Lung (tissue), 12 donors: ENCODE measurements around the gene CDK14. TPM values are rescaled to one million over a fixed set of nuclear protein-coding genes. Genes with fewer than 3 reads are reported as not detected.

Experiments used
- ATAC-seq: fragments of 200-7000 bp; cut with Tn5 transposase; one replicate; pipeline ENCODE4 v1.9.1; 2020; ENCODE audit warnings: moderate number of reproducible peaks; ENCODE audit not compliant: insufficient read depth, low FRiP score
- DNase-seq, 3 donors: peaks; one replicate each; pipeline ENCODE4 v3.0.0-alpha.2; 2013 to 2017
- H3K27ac ChIP-seq, 2 donors: one replicate each; pipeline ENCODE4 v1.5.1; 2013; ENCODE audit warnings: mild to moderate bottlenecking in 2 of 2, moderate library complexity in 2 of 2, control low read depth in 1 of 2, inconsistent platforms in 1 of 2, low read depth in 1 of 2, low read length in 1 of 2
- H3K27me3 ChIP-seq, 3 donors: one replicate each; pipeline ENCODE4 v1.5.1; 2013; ENCODE audit warnings: low read length in 2 of 3; ENCODE audit not compliant: control insufficient read depth in 3 of 3, insufficient read depth in 3 of 3
- H3K36me3 ChIP-seq, 4 donors: one replicate each; pipeline ENCODE4 v1.5.1; 2013; ENCODE audit warnings: low read length in 4 of 4, mild to moderate bottlenecking in 1 of 4, moderate library complexity in 1 of 4; ENCODE audit not compliant: control insufficient read depth in 4 of 4, insufficient read depth in 4 of 4
- H3K4me1 ChIP-seq, 5 donors: one replicate each; pipeline ENCODE4 v1.5.1; 2013; ENCODE audit warnings: low read length in 5 of 5, mild to moderate bottlenecking in 2 of 5, moderate library complexity in 1 of 5; ENCODE audit not compliant: control insufficient read depth in 5 of 5, insufficient read depth in 5 of 5
- H3K4me3 ChIP-seq: one replicate; pipeline ENCODE4 v1.5.1; 2013; ENCODE audit warnings: mild to moderate bottlenecking, control low read depth, moderate library complexity
- H3K9ac ChIP-seq, 2 donors: one replicate each; pipeline ENCODE4 v1.5.1; 2013; ENCODE audit warnings: low read length in 2 of 2, control low read depth in 1 of 2; ENCODE audit not compliant: insufficient read depth in 1 of 2
- H3K9me3 ChIP-seq, 4 donors: one replicate each; pipeline ENCODE4 v1.5.1; 2013; ENCODE audit warnings: low read length in 3 of 4, mild to moderate bottlenecking in 1 of 4, moderate library complexity in 1 of 4; ENCODE audit not compliant: control insufficient read depth in 4 of 4, insufficient read depth in 3 of 4
- WGBS, 2 donors: extraction: QIAGEN DNeasy Blood & Tissue Kit; methylation state at CpG; one replicate each; pipeline ENCODE4 v1.1.7; 2013; 5-methylcytosine and 5-hydroxymethylcytosine counted together
- polyA plus RNA-seq, 2 donors: library from polyadenylated mRNA; stranded (reverse); fragments of 200-250 nt; gene quantifications; one replicate each; pipeline ENCODE4 v1.2.1, GENCODE V29; 2013
- total RNA-seq, 2 donors: library from RNA; depleted of rRNA in 1 of 2; stranded (reverse); fragments of >200 nt in 1 of 2; gene quantifications; one replicate each; pipeline ENCODE4 v1.2.1, GENCODE V29; 2014 to 2021
- TF ChIP-seq, protein P1 (sequence below): IDR thresholded peaks from 2 replicates; pipeline ENCODE4 v1.5.1; 2012; ENCODE audit warnings: mild to moderate bottlenecking; ENCODE audit errors: control extremely low read depth, extremely low read depth
- donor health status: control.
- donor health status: control.
- donor health status: Bipolar disorder and iron deficiency.
- donor health status: healthy.
- donor health status: DM: yes; HTN: yes; CAD: no.

Gene CDK14
- total and polyA plus RNA-seq, 4 donors = 4.3 to 117 (median 18.9) TPM

DNA sequence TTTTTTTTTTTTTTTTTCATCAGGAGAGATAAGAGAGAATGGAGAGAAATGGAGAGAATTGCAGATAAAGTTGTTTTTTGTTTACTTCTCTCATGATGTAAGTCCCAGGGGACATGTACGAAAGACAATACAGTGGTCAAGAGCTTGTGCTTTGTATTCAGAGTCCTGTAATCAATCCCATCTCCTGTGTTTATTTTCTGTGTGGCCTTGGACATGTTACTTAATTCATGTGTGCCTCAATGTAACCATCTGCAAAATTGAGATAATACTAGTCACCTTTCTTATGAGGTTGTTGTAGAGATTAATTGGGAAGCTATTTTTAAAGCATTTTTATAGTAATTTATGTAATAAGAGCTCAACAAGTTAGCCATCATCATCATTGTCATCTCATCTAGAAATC lies 117.5 kb downstream of the CDK14 start:
- DNase-seq (no peak), ATAC-seq (no peak)
- Histone ChIP-seq H3K27ac (no peak overlapping the region), H3K4me1 (peaks cover 0 to 20% (median 4%) of the 10 kb centered on the region in 5 donors), H3K4me3 (no peak overlapping the region), H3K27me3 (no peaks in the 10 kb centered on the region), H3K36me3 (no peaks in the 10 kb centered on the region), H3K9me3 (no peaks in the 10 kb centered on the region), H3K9ac (no peak overlapping the region)
- 77 to 80% methylated on average over 1 of the region's 1 CpG for WGBS, 2 donors
- TF ChIP-seq, protein P1, sequence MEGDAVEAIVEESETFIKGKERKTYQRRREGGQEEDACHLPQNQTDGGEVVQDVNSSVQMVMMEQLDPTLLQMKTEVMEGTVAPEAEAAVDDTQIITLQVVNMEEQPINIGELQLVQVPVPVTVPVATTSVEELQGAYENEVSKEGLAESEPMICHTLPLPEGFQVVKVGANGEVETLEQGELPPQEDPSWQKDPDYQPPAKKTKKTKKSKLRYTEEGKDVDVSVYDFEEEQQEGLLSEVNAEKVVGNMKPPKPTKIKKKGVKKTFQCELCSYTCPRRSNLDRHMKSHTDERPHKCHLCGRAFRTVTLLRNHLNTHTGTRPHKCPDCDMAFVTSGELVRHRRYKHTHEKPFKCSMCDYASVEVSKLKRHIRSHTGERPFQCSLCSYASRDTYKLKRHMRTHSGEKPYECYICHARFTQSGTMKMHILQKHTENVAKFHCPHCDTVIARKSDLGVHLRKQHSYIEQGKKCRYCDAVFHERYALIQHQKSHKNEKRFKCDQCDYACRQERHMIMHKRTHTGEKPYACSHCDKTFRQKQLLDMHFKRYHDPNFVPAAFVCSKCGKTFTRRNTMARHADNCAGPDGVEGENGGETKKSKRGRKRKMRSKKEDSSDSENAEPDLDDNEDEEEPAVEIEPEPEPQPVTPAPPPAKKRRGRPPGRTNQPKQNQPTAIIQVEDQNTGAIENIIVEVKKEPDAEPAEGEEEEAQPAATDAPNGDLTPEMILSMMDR = no peak

DNA sequence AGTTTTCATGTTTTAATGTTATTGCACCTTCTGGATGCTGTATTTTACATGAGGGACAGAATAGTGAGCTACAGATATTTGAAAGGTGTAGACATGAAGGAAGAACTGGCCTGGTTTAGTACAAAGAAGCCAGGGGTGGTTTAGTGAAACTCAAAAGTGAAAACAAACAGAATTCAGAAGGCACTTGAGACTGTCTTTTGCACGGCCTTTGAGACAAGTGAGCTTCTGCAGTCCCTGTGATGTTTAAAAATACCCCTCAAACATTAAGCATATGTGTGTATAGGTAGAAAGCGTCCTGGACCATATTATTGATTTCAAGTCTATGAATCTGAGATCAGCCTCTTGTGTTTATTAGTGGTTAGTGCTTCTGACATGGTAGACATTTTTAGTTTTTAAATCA lies 118.9 kb downstream of the CDK14 start:
- Histone ChIP-seq H3K4me3 (no peak overlapping the region), H3K9ac (no peak overlapping the region), H3K9me3 (no peaks in the 10 kb centered on the region), H3K27me3 (no peaks in the 10 kb centered on the region), H3K27ac (no peak overlapping the region), H3K36me3 (no peaks in the 10 kb centered on the region), H3K4me1 (peaks cover 0 to 8% (median 1%) of the 10 kb centered on the region in 5 donors)
- DNase-seq (no peak), ATAC-seq (no peak)
- WGBS, 2 donors = 78 to 90% methylated on average over 2 of the region's 2 CpGs
- TF ChIP-seq, protein P1 = no peak

DNA sequence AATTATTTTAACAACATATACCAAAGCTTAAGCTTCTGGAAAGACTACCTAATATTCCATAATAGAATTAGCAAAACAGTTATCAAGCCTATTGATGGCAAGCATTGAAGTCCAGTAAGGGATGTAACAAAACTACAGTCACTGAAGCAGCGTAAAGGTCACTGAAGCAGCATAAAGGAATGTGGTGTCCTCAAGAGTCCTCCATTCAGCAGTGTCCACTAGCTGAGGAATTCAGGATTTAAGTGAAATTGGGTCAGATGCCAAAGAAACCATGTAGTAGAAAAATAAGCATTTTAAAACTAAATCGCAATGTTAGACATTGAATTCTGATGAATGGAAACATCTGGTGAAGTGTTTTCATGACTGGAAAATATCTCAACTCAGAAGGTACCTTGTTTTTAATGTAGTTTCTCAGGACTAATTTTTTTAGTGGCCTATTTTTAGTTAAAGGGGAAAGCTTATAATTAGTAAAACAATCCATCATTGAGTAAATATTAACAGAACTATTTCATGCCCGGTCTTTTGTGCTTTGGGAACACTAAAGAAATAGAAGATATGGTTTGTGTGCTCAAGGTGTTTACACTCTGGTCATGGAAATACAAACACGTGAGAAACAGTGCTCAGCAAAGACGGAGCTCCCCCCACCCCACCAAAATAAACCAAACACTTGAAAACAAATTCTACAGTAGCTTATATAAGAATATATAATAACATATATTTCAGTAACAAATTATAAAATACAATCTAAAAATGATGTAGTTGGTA lies 121.4 kb downstream of the CDK14 start:
- Histone ChIP-seq H3K27me3 (no peaks in the 10 kb centered on the region), H3K36me3 (no peaks in the 10 kb centered on the region), H3K9ac (no peak overlapping the region), H3K4me1 (peaks cover 1 to 15% (median 7%) of the 10 kb centered on the region in 5 donors), H3K27ac (no peak overlapping the region), H3K9me3 (no peaks in the 10 kb centered on the region), H3K4me3 (no peak overlapping the region)
- ATAC-seq (no peak), DNase-seq (peak in 2 of 3 donors; percentile 23 to 39)
- 47 to 75% methylated on average over 5 of the region's 5 CpGs for WGBS, 2 donors
- TF ChIP-seq, protein P1 = no peak
